DND-41 (cell line): ENCODE measurements around the gene DNAH7.

Experiments
- ATAC-seq: fragments of 200-7000 bp; cut with Tn5 transposase; 3 replicates; pipeline ENCODE4 v1.9.1; 2021; ENCODE audit warnings: low read depth; ENCODE audit not compliant: insufficient read depth
- DNase-seq: peaks from one replicate; pipeline ENCODE4 v3.0.0-alpha.2; 2020
- H2AFZ ChIP-seq: 2 replicates; pipeline ENCODE4 v1.6.0; 2012; ENCODE audit warnings: low read depth, low read length
- H3K27ac ChIP-seq: 2 replicates; pipeline ENCODE4 v1.5.1; 2012; ENCODE audit warnings: low read length, inconsistent platforms
- H3K27me3 ChIP-seq: fragments of 200-600 bp; sonication (generic); 2 replicates; pipeline ENCODE4 v1.6.0; 2012; ENCODE audit warnings: low read length, mild to moderate bottlenecking, inconsistent platforms; ENCODE audit not compliant: insufficient read depth, poor library complexity
- H3K36me3 ChIP-seq: 2 replicates; pipeline ENCODE4 v1.5.1; 2012; ENCODE audit warnings: low read length, inconsistent platforms; ENCODE audit not compliant: insufficient read depth
- H3K4me1 ChIP-seq: 2 replicates; pipeline ENCODE4 v1.5.1; 2012; ENCODE audit warnings: mild to moderate bottlenecking, low read length; ENCODE audit not compliant: insufficient read depth
- H3K4me2 ChIP-seq: 2 replicates; pipeline ENCODE4 v1.6.0; 2012; ENCODE audit warnings: mild to moderate bottlenecking, moderate library complexity, low read length, inconsistent platforms; ENCODE audit not compliant: insufficient read depth
- H3K4me3 ChIP-seq, 2 experiments: fragments of 200-600 bp in 1 of 2; shearing (Covaris generic) in 1 of 2; 2 replicates each; pipeline ENCODE4 v1.5.1; 2012 to 2016; ENCODE audit warnings: inconsistent platforms in 2 of 2, low read length in 2 of 2, mild to moderate bottlenecking in 2 of 2, low read depth in 1 of 2, moderate library complexity in 1 of 2
- H3K79me2 ChIP-seq: 2 replicates; pipeline ENCODE4 v1.6.0; 2012; ENCODE audit warnings: low read length, inconsistent platforms; ENCODE audit not compliant: insufficient read depth
- H3K9ac ChIP-seq: 2 replicates; pipeline ENCODE4 v1.6.0; 2012; ENCODE audit warnings: low read depth, mild to moderate bottlenecking, inconsistent platforms, low read length, moderate library complexity
- H3K9me3 ChIP-seq: 2 replicates; pipeline ENCODE4 v1.5.1; 2012; ENCODE audit warnings: low read length, moderate library complexity, mild to moderate bottlenecking, inconsistent platforms; ENCODE audit not compliant: insufficient read depth, severe bottlenecking
- H4K20me1 ChIP-seq: 2 replicates; pipeline ENCODE4 v1.6.0; 2012; ENCODE audit warnings: low read length; ENCODE audit not compliant: insufficient read depth
- EZH2 ChIP-seq: IDR thresholded peaks from 3 replicates; pipeline ENCODE4 v1.6.1; 2012; ENCODE audit warnings: borderline replicate concordance, low read depth, mild to moderate bottlenecking, moderate library complexity, low read length, inconsistent platforms; ENCODE audit not compliant: severe bottlenecking
- TF ChIP-seq, protein P1 (sequence below): IDR thresholded peaks from 2 replicates; pipeline ENCODE4 v1.5.1; 2012; ENCODE audit warnings: borderline replicate concordance, low read length, moderate library complexity, mild to moderate bottlenecking; ENCODE audit not compliant: poor library complexity, severe bottlenecking; ENCODE audit errors: extremely low read depth

The DNAH7 gene

DNA sequence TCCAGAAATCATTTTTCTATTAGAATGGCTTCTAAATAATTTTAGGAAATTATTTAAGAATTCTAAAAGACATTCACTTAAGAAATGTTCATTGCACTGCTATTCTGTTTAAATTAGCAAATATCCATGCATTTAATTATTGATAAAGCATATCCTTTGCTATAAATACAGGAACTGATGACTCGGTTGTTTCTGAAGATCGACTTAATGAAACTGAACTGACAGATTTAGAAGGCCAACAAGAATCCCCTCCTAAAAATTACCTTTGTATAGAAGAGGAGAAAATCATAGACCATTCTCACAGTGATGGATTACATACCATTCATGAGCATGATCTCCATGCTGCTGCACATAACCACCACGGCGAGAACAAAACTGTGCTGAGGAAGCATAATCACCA lies 352.2 kb downstream of the DNAH7 start:
- DNase-seq (no peak), ATAC-seq (no peak)
- Histone ChIP-seq H3K9ac (no peak overlapping the region), H3K27ac (no peak overlapping the region), H3K4me1 (no peaks in the 10 kb centered on the region), H2AFZ (no peak overlapping the region), H3K4me3 (no peak overlapping the region), H3K36me3 (peaks cover 83% of the 10 kb centered on the region), H3K79me2 (no peaks in the 10 kb centered on the region), H3K27me3 (no peaks in the 10 kb centered on the region), H3K4me2 (no peak overlapping the region), H4K20me1 (no peaks in the 10 kb centered on the region), H3K9me3 (no peaks in the 10 kb centered on the region)
- TF ChIP-seq EZH2 = no peak
- TF ChIP-seq, protein P1, sequence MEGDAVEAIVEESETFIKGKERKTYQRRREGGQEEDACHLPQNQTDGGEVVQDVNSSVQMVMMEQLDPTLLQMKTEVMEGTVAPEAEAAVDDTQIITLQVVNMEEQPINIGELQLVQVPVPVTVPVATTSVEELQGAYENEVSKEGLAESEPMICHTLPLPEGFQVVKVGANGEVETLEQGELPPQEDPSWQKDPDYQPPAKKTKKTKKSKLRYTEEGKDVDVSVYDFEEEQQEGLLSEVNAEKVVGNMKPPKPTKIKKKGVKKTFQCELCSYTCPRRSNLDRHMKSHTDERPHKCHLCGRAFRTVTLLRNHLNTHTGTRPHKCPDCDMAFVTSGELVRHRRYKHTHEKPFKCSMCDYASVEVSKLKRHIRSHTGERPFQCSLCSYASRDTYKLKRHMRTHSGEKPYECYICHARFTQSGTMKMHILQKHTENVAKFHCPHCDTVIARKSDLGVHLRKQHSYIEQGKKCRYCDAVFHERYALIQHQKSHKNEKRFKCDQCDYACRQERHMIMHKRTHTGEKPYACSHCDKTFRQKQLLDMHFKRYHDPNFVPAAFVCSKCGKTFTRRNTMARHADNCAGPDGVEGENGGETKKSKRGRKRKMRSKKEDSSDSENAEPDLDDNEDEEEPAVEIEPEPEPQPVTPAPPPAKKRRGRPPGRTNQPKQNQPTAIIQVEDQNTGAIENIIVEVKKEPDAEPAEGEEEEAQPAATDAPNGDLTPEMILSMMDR = no peak

DNA sequence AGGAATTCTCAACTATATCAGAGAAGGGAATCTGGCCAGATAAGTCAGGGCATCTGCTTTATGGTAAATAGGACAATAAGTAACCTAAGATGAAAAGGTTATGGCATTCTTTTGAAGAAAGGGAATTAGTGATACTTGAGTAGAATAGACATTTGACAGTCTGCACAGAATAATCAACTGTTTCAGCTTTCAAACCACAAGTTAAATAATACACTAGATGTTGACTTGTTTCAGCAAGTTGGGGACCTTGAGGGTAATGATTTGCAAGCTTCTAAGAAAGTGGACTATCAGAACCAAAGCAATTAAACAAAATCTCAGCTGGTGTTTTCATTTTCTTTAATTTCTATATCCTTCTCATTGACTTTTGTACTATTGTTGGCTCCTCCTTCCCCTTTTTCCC lies 357.2 kb downstream of the DNAH7 start:
- DNase-seq = no peak
- no peak overlapping the region for H3K9ac ChIP-seq
- no peak overlapping the region for H3K27ac ChIP-seq
- H3K36me3 ChIP-seq = peaks cover 75% of the 10 kb centered on the region
- H3K4me3 ChIP-seq = no peak overlapping the region
- no peak overlapping the region for H2AFZ ChIP-seq
- no peaks in the 10 kb centered on the region for H3K4me1 ChIP-seq
- H3K4me2 ChIP-seq = no peak overlapping the region
- H4K20me1 ChIP-seq = no peaks in the 10 kb centered on the region
- H3K27me3 ChIP-seq = no peaks in the 10 kb centered on the region
- peaks cover 4% of the 10 kb centered on the region; the same call in 1 of the 2 replicates for H3K79me2 ChIP-seq
- no peak for ATAC-seq
- no peaks in the 10 kb centered on the region for H3K9me3 ChIP-seq
- TF ChIP-seq, protein P1 = no peak
- no peak for TF ChIP-seq EZH2

DNA sequence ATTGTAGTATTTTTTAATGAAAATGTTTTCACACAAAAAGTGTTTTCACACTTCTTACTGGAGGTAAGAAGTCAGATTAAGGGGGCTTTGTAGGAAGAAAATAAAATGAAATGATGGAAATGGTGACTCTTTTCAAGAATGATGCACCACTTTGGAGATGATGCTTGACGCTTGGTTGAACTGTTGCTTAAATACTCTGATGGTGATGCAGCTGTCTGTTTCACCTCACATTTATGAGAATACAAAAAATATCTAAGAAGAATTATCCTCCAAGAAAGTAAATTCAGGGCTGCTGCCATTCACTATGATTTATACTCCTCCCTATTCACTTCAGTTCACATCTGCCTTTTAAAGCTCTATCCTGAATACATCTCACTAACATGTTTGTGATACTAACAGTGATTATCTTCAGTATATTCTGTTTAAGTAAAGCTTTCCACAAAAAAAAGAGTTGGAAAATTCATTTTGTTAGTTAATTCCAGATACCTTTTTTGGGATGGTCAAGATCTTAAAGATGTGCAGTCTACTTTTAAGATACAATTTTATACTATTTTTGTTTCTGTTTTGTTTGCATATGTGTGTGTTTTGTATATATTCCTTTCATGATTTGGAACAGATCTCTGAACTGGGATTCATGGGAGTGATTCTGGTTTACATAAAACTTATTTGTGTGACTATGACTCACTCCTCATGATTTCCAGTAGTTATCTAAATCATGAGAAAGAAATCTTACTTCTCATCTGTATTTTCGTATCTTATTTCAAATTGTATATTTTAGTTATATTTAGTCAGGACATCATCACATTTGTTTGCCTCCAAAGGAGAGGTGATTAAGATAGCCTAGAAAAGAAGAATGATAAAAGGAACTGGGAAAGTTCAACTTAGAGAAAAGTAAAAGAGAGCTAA lies 358.5 kb downstream of the DNAH7 start:
- peaks cover 65% of the 10 kb centered on the region for H3K36me3 ChIP-seq
- ATAC-seq (no peak), DNase-seq (no peak)
- H4K20me1 ChIP-seq = no peaks in the 10 kb centered on the region
- no peak for TF ChIP-seq EZH2
- TF ChIP-seq, protein P1 = no peak
- no peak overlapping the region for H2AFZ ChIP-seq
- peaks cover 6% of the 10 kb centered on the region; the same call in 1 of the 2 replicates for H3K79me2 ChIP-seq
- no peaks in the 10 kb centered on the region for H3K27me3 ChIP-seq
- no peak overlapping the region for H3K4me3 ChIP-seq
- H3K4me2 ChIP-seq = no peak overlapping the region
- no peaks in the 10 kb centered on the region for H3K9me3 ChIP-seq
- H3K27ac ChIP-seq = no peak overlapping the region
- no peak overlapping the region for H3K9ac ChIP-seq
- no peaks in the 10 kb centered on the region for H3K4me1 ChIP-seq
